Cardiac septum (tissue), 1 donor: ENCODE results near the gene NEUROG1. TPM values are rescaled to one million over a fixed set of nuclear protein-coding genes. Genes with fewer than 3 reads are reported as not detected.
"Not testable (repeated sequence)": the region's sequence is repeated elsewhere in the genome, so short reads cannot be mapped to it uniquely, and the experiment has no call there.

Source experiments
- DNase-seq: peaks from one replicate; pipeline ENCODE4 v3.0.0-alpha.2; 2020; ENCODE audit warnings: low spot score
- intact Hi-C: fragments of 100-400 bp; cut with DNase I; formaldehyde crosslinking; loops from one replicate; pipeline ENCODE4 v1.14.0; 2022
- total RNA-seq: library from RNA; stranded (reverse); fragmentation: NEBNext Ultra II Directional; extraction: Animal tissue kit (Norgen Biotek cat#: 25700); gene quantifications from one replicate; pipeline ENCODE4 v1.2.1, GENCODE V29; 2021
- donor health status: DM: no; HTN: no; CAD: no.

NEUROG1 gene
- total RNA-seq, 1 donor from 2014 or later = not detected

- intact Hi-C loops = no loop called here
- no peak for DNase-seq
These were observed 7.3 kb upstream of the NEUROG1 start for GRCh38 chr5:135543001-135543484.

DNA sequence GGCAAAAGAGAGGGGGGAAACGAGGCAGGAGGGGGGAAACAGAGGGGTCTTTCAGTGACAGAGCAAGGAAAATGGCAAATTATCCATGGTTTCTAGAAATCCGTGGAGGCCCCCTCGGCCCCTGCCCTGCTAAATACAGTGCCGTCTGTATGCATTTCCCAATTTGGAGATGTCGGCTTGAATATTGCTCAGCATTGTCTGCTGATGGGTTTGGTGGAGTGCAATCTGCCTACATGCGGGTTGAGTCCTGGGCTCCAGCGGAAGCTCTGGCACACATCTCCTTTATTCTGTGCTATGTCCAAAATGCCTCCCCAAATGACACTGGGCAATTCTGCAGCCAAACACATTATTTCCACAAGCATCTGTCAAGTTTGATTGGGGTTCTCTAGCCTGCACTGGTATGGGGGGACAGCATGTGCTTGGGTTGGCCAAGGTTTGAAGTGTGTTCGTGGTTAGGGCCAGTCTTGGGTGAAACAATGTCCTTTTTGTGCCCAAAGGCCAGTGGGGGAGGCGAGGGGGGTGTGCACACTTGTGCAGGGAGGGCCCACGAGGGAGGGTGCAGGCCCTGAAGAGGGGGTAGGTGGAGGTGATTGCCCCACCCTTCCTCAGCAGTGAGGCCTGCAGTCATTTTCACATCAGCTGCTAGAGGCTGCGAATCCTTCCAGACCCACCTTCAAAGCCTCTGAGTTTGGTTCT, 6.2 kb upstream of the NEUROG1 start:
- DNase-seq = no peak
- intact Hi-C loops = no loop called here

- no peak for DNase-seq
- intact Hi-C loops = no loop called here
These were observed 3.8 kb upstream of the NEUROG1 start for GRCh38 chr5:135539430-135540005.

DNA sequence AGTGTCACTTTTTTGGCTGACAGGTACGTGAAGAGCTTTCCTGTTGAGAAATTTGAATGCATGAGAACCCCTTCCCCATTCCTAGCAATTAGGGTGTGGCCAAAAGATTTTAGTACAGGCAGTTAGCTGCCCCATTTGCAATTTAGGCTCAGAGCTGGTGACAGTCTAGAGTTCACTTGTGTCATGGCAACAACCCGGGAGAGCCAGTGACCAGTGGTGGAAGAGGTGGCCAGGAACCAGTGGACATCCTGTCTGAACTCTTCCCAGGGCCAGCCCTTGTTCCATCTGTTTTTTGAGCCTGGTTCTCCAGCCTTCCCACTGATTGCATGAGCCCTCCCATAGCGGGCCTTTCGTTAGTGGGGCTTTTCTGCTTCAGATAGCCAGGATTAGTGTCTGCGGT, 2.5 kb upstream of the NEUROG1 start:
- intact Hi-C loops = no loop called here

GRCh38 chr5:135537745-135538144, 2.0 kb upstream of the NEUROG1 start:
- intact Hi-C loops = no loop called here
- DNase-seq = no peak

More for the DNA sequence above, 2.5 kb upstream of the NEUROG1 start:
- DNase-seq = no peak

DNA sequence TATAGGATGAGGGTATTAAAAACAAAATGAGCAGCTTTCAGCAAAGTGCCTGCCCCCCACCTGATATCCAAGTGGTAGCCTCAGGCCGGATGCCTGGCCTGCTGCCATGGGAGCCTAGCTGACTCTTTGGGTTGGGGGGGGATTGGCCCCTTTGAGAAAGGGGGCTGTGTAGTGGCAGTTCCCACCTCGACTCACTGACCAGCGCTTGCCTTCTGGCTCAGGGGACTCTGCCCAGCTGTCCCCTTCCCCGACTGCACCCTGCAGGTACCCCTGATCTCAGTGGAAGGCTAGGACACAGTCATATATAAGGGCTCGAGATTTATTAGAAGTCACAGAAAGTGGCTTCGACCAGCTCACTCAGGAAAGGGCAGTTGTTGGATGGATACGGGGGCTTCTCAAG, 1.5 kb upstream of the NEUROG1 start:
- intact Hi-C loops = no loop called here
- no peak for DNase-seq

DNA sequence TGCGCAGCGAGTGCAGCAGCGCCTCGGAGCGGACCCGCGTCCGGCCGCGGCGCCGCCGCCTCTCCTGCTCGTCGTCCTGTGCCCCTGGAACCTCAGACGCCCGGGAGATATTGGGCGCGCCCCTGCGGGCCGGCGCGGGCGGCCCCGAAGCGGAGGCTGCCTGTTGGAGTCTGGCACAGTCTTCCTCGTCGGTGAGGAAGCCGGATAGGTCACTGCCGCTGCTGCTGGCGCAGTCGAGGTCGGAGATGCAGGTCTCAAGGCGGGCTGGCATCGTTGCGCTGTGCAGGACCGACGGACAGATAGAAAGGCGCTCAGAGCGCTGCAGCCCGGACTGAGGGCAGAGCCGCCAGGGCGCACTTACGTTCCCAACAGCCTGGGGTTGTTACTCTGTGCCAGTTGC, 344 bp downstream of the NEUROG1 start:
- intact Hi-C loops = no loop called here
- no peak for DNase-seq

- intact Hi-C loops = no loop called here
- no peak for DNase-seq
These were observed 950 bp downstream of the NEUROG1 start for GRCh38 chr5:135534609-135535419.

DNA sequence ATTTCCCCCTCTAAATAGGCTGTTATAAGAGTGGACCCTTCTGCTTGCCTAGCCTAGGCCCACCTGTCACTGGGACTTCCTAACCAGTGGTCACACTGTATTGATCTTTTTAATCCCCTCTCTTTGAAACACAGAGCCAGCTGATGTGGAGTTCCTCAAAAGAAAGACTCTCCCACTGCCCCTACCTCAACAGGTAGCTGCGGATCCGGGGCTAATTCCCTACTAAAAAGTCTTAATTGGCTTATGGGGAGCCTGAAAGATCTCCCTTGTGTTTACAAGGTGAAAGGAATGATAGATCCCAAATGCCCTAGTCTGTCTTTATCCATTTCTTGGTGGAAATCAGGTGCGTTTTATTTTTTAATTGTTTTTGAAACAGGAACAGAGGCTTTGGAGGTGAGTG, 2.0 kb downstream of the NEUROG1 start:
- intact Hi-C loops = no loop called here
- no peak for DNase-seq

DNA sequence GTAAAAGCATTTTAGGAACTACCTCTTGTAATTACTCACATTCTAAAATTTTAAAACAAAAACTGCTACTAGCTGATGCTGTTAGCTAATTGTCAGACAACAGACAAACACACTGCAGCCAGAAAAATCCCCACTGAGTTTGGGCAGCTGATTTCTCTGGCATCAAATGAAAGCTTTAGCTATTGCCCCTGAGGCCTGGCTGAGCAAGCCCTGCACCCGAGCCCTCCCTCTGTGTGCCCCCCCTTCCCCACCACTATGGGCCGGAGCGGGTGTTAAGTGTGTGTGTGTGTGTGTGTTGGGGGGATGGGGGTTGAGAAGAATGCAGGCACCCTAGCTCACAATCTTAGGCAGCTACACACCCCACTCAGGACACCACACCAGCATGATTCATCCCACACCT, 2.4 kb downstream of the NEUROG1 start:
- intact Hi-C loops = no loop called here
- no peak for DNase-seq

GRCh38 chr5:135529576-135529975, 6.2 kb downstream of the NEUROG1 start:
- intact Hi-C loops, DNase-seq: not testable (repeated sequence)

- intact Hi-C loops = no loop called here
- DNase-seq = no peak
These were observed 8.8 kb downstream of the NEUROG1 start for GRCh38 chr5:135526924-135527323.

GRCh38 chr5:135521964-135522363, 13.8 kb downstream of the NEUROG1 start:
- intact Hi-C loops = no loop called here
- no peak for DNase-seq

DNA sequence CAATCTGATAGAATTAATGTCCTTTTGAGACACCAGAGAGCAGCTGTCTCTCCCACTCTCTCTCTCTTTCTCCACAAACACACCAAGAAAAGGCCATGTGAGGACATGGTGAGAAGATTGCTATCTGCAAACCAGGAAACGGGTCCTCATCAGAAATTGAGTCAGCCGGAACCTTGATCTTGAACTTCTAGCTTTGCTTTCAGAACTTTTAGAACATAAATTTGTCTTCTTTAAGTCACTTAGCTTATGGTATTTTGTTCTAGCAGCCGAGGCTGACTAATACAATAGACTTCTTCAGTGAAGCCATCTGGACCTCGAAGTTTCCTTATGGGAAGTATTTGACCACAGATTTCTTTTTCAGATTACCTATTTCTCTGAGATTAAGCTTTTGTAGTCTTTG, 18.1 kb downstream of the NEUROG1 start:
- intact Hi-C loops = no loop called here
- DNase-seq = no peak

- DNase-seq = no peak
- intact Hi-C loops = no loop called here
These were observed 21.6 kb downstream of the NEUROG1 start for GRCh38 chr5:135514116-135514515.

DNA sequence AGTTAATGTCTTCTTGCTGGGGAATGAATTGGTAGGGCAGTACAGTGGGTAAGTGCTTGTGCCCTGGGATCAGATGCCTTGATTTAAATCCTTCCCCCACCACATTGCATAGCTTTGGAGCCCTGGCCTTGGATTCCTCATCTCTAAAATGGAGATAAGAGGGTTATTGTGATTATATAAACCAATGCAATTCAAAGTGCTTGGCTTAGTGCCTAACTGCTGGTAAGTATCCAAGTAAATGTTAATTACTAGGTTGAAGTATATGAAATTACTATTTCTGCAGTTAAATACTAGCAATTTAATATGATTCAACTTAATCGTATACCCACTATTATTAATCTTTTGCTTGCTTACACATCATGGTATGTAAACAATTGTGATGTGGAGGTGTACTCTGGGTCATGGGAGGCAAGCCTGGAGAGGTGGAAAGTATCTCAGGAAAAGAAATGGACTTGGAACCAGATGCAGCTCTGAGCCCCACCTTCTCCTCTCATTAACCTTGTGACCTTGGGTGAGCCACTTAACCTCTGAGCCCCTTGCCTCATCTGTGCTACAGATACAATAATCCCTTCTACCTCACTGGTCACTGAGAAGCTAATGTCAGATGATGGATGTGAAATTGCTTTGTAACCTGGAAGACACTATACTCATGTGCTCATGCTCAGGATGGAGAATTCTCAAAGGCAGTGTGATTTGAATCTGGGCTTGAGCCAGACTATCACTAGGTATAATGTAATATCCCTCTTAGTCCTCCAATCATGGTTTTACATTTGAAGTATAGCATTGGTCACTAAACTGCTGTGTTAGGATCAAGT, 23.8 kb downstream of the NEUROG1 start:
- DNase-seq = no peak
- intact Hi-C loops = no loop called here

GRCh38 chr5:135509995-135510394, 25.8 kb downstream of the NEUROG1 start:
- intact Hi-C loops = no loop called here
- DNase-seq = no peak

DNA sequence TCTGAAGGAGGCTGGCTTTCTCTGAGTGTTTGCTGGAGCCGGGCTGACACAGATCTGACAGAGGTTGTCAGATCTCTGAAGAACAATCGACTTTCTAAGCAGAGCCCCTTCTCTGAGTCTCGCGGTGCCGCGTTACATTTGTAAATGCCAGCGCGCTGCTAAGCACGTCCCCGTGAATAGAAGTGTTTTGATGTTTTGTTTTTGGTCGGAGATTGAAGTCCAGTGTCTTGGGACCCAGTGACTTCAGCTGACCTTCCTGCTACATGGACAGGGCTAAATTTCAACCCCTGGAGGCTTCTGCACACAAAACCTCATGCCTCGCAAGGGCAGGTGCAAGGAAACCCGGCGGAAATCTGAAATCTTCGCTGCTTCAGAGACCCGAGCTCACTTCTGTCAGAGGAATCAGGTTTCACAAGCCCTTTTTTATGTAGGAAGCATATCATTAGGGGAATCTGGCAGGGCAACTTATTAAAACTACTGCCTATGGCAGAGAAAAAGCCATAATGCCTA, 27.2 kb downstream of the NEUROG1 start:
- DNase-seq = no peak
- intact Hi-C loops = no loop called here

- intact Hi-C loops = no loop called here
- no peak for DNase-seq
These were observed 29.8 kb downstream of the NEUROG1 start for GRCh38 chr5:135505973-135506372.

- DNase-seq = no peak
- intact Hi-C loops = no loop called here
These were observed 31.4 kb downstream of the NEUROG1 start for GRCh38 chr5:135504376-135504775.
